Left lung (tissue), 10 donors: ENCODE data around the gene DSCAML1. TPM values are rescaled to one million over a fixed set of nuclear protein-coding genes. Genes with fewer than 3 reads are reported as not detected.

Experiments
- ATAC-seq: fragments of 200-7000 bp; cut with Tn5 transposase; one replicate; pipeline ENCODE4 v1.9.1; 2020; ENCODE audit warnings: moderate library complexity
- DNase-seq, 4 donors: peaks; one replicate each; pipeline ENCODE4 v3.0.0-alpha.2; 2013 to 2020
- H3K27ac ChIP-seq, 2 donors: fragments of 200-600 bp; sonication (generic) in 1 of 2; one replicate each; pipeline versions ENCODE4 v1.5.0 to v1.8.0; 2020 to 2021
- H3K27me3 ChIP-seq, 2 donors: fragments of 200-600 bp; sonication (generic) in 1 of 2; one replicate each; pipeline versions ENCODE4 v1.5.0 to v1.8.0; 2020 to 2021
- H3K36me3 ChIP-seq, 2 donors: fragments of 200-600 bp; sonication (generic) in 1 of 2; one replicate each; pipeline versions ENCODE4 v1.5.0 to v1.8.0; 2020 to 2021
- H3K4me1 ChIP-seq, 2 donors: fragments of 200-600 bp; one replicate each; pipeline ENCODE4 v1.8.0; 2021
- H3K4me3 ChIP-seq, 2 donors: fragments of 200-600 bp; sonication (generic) in 1 of 2; one replicate each; pipeline versions ENCODE4 v1.5.0 to v1.8.0; 2020 to 2021; ENCODE audit warnings: mild to moderate bottlenecking in 1 of 2
- H3K9me3 ChIP-seq, 2 donors: fragments of 200-600 bp; sonication (generic) in 1 of 2; one replicate each; pipeline versions ENCODE4 v1.5.0 to v1.8.0; 2020 to 2021
- intact Hi-C, 2 donors: fragments of 100-400 bp; cut with DNase I; formaldehyde crosslinking; loops; one replicate each; pipeline versions ENCODE4 v1.11.2 to v1.14.2; 2022
- polyA plus RNA-seq, 6 donors: library from polyadenylated mRNA; unstranded; fragments of 120-200 nt; gene quantifications; one replicate each; pipeline ENCODE4 v1.2.1, GENCODE V29; 2013; ENCODE audit not compliant: insufficient read length in 6 of 6
- total RNA-seq, 2 donors: library from RNA; stranded (reverse); fragmentation: NEBNext Ultra II Directional; extraction: Animal tissue kit (Norgen Biotek cat#: 25700); gene quantifications; one replicate each; pipeline ENCODE4 v1.2.1, GENCODE V29; 2021
- TF ChIP-seq, protein P1 (sequence below), 2 donors: fragments of 200-600 bp; sonication (generic) in 1 of 2; IDR thresholded peaks; one replicate each; pipeline versions ENCODE4 v1.5.0 to v1.8.0; 2021; ENCODE audit warnings: antibody characterized with exemption in 2 of 2
- donor health status: DM: no; HTN: yes; CAD: no.
- donor health status: DM: no; HTN: no; CAD: no.

Gene DSCAML1
- total and polyA plus RNA-seq, 8 donors: 0.35 to 1.8 (median 1.2) TPM

DNA sequence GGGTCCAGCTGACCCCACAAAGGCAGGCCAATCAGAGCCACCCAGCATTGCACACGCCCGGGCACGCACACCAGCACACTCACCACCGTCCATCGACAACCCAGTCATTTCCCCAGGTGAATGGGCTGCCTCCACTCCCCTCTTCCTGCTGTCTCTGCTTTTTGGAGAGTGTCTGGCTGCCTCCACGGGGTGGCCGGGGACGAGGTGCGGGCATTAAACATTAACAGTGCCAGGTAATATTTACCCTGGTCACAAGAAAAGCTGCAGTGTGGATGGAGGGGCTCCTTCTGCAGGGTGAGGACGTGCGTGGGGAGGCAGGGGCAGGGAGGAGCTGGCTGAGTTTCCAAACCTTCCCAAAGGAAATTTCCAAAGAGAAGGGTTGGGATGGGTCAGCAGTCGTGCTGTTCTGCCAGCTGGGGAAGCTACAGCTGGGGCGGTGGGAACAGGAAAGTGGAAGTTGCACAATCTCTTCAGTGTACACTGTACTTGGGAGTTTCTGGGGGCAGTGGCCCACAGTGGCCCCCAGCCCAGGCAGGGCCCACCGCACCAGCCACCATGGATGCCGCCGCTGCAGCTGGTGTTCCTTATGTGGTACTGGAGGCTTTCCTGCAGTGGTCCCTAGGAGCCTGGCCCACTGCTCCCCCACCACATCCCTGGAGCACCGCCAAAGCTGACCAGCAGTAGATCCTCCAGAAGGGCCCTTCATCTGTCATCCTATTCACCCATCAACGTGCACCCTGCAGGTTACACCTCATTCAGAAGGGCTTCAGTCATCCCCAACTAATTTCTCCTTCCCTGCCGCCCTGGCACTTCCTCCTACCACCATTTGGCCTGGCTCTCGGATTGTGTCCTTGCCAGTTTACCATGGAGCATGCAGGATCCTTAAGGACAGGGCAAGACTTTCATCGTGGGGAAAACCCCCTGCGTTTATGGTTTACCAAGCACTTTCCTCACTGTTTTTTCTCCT, 27.8 kb upstream of the DSCAML1 start, which contains the start of gene FXYD2:
Gene FXYD2, minus strand, starts transcription at position 174 of the 967 bp plus-strand sequence. Its CDS starts 66 bp downstream, at position 108.
- peak; percentile 44 for ATAC-seq
- H3K4me1 ChIP-seq: peaks cover 16 to 68% of the 10 kb centered on the region in 2 donors
- no peak within 1 kb of the TSS for H3K4me3 ChIP-seq

DNA sequence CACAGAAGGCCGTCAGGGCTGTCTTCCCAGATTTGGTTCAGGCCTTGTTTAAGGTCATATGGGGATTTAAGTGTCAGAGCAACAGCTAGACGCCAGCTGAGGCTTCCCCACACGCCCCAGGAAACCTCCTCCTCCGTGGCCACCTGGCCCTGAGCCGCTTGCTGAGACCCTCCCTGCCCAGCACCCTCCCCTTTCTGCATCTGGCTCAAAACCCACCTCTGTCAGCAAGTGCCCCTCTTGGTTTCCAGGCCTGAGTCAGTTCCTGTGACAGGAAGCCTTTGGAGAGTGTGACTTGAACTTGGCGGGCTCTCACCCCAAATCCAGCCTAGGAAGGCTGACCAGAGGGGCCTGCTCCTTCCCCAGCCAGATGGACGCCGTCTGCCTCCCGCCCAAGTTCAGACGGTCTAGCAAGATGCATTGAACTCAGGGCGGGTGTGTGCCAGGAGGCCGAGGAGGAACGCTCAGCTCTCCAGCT, 27.0 kb upstream of the DSCAML1 start:
- Histone ChIP-seq H3K4me3 (no peak overlapping the region), H3K4me1 (peaks cover 13 to 65% of the 10 kb centered on the region in 2 donors), H3K27ac (peak overlapping the region; percentile 67 to 68), H3K27me3 (no peaks in the 10 kb centered on the region), H3K9me3 (no peaks in the 10 kb centered on the region), H3K36me3 (no peaks in the 10 kb centered on the region)
- TF ChIP-seq, protein P1, sequence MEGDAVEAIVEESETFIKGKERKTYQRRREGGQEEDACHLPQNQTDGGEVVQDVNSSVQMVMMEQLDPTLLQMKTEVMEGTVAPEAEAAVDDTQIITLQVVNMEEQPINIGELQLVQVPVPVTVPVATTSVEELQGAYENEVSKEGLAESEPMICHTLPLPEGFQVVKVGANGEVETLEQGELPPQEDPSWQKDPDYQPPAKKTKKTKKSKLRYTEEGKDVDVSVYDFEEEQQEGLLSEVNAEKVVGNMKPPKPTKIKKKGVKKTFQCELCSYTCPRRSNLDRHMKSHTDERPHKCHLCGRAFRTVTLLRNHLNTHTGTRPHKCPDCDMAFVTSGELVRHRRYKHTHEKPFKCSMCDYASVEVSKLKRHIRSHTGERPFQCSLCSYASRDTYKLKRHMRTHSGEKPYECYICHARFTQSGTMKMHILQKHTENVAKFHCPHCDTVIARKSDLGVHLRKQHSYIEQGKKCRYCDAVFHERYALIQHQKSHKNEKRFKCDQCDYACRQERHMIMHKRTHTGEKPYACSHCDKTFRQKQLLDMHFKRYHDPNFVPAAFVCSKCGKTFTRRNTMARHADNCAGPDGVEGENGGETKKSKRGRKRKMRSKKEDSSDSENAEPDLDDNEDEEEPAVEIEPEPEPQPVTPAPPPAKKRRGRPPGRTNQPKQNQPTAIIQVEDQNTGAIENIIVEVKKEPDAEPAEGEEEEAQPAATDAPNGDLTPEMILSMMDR (IDR thresholded peaks at IDR 0.05): no peak
- peak in 3 of 4 donors; percentile 55 to 89 (median 79) for DNase-seq
- peak; percentile 47 for ATAC-seq
- intact Hi-C loops: loop anchor here in 1 of 2 donors (5.0 kb wide), 1 partner anchor 228 kb away; no protein-coding TSS in a partner anchor

More for the DNA sequence above, 27.8 kb upstream of the DSCAML1 start, which contains the start of gene FXYD2:
- intact Hi-C loops: loop anchor here in 1 of 2 donors (5.0 kb wide), 1 partner anchor 227 kb away; no protein-coding TSS in a partner anchor
- TF ChIP-seq, protein P1 (IDR thresholded peaks at IDR 0.05): no peak
- no peaks in the 10 kb centered on the region for H3K27me3 ChIP-seq
- H3K9me3 ChIP-seq: no peaks in the 10 kb centered on the region
- H3K36me3 ChIP-seq: no peaks in the 10 kb centered on the region
- H3K27ac ChIP-seq: peak within 1 kb of the TSS; percentile 67 to 68
- DNase-seq: peak in 3 of 4 donors; percentile 56 to 88 (median 72)

DNA sequence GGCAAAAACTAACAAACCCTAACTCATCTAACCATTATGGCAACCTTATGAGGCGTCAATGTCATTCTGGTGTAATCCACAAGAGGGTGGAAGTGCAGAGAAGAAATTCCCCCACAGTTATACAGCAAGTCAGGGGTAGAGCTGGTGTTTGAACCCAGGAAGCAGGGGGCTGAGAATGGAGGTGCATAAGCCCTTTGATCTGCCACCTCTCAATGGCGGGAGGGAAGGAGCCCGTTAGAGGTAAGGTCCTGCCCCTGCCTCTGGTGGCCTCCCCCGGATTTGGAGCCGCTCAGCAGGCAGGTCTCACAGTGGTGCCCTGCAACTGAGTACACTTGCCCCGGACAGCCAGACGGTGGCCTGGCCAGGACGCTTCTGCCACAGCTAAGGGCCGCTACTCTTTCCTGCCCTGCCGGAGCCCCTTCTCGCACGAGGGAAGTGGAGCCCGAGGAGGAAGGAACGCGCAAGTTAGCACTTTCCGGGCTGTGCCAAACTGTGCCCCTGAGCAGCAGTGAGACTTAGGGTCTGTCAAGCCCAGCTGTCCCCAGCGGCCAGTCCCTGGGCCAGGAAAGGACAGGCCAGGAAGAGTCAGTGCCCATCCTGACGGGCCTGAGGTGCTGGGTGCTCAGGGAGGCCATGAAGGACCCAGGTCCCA, 26.4 kb upstream of the DSCAML1 start:
- Histone ChIP-seq H3K4me1 (peaks cover 8 to 65% of the 10 kb centered on the region in 2 donors), H3K27me3 (no peaks in the 10 kb centered on the region), H3K36me3 (no peaks in the 10 kb centered on the region), H3K4me3 (no peak overlapping the region), H3K27ac (peak overlapping the region; percentile 57 to 68), H3K9me3 (no peaks in the 10 kb centered on the region)
- intact Hi-C loops: loop anchor here in 1 of 2 donors (5.0 kb wide), 1 partner anchor 229 kb away; no protein-coding TSS in a partner anchor
- ATAC-seq: peak; percentile 19
- DNase-seq: peak in 2 of 4 donors; percentile 46 to 83
- TF ChIP-seq, protein P1 (IDR thresholded peaks at IDR 0.05): peak in 1 of 2 donors; percentile 24

DNA sequence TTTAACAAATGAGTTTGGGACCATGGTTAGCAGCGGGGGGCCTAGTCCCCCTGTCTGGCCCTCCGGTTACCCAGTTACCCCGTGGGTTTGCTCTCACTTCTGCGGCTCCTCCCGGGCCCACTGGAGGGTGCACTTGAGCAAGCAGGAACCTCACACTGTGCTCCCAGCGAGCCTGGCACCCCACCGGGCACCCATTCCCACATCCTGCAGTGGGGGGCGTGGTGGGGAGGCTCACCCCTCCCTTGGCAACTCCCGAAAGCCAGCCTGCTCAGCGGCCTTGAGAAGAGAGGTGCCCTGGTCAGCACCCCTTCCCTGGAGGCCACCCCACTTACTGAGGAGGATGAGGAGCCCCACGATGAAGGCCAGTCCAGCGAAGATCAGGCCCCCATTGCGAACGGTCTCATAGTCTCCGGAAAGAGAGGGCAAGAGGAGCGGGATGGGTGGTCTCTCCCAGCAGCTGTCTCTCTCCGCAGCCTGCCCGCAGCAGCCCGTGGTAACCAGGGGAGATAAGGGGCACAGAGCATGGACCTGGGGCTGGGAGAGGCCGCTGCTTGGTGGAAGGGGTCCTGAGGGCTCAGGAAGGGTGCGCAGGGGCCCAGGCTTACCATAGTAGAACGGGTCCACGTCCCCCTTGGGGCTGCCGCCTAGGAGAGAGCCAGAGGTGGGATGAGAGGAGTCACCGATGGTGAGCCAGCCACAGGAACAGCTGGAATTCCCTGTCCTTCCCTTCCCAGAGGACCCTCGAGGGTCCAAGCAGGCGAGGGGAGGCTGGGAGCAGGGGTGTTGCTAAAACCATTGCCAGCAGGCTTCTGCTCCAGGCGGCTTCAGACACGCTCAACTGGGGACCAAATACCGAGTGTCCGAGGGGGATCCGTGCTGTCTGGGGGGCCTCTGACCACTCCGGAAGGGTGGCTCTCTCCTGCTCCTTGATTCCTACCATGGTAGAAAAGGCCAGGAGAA, 25.3 kb upstream of the DSCAML1 start:
- peaks cover 8 to 66% of the 10 kb centered on the region in 2 donors for H3K4me1 ChIP-seq
- intact Hi-C loops: loop anchor here in 1 of 2 donors (5.0 kb wide), 1 partner anchor 230 kb away; no protein-coding TSS in a partner anchor
- ATAC-seq (no peak), DNase-seq (peak in 1 of 4 donors; percentile 87)
- TF ChIP-seq, protein P1 (IDR thresholded peaks at IDR 0.05): peak; percentile 53 to 57
- H3K9me3 ChIP-seq: no peaks in the 10 kb centered on the region
- H3K27ac ChIP-seq: no peak overlapping the region
- H3K36me3 ChIP-seq: no peaks in the 10 kb centered on the region
- no peaks in the 10 kb centered on the region for H3K27me3 ChIP-seq
- no peak overlapping the region for H3K4me3 ChIP-seq
